ENCODE results near the gene PTGER2. TPM values are rescaled to one million over a fixed set of nuclear protein-coding genes. Genes with fewer than 3 reads are reported as not detected.

PTGER2 gene
- polyA plus RNA-seq, 3 donors = 51.5 to 90.4 (median 72.8) TPM

DNA sequence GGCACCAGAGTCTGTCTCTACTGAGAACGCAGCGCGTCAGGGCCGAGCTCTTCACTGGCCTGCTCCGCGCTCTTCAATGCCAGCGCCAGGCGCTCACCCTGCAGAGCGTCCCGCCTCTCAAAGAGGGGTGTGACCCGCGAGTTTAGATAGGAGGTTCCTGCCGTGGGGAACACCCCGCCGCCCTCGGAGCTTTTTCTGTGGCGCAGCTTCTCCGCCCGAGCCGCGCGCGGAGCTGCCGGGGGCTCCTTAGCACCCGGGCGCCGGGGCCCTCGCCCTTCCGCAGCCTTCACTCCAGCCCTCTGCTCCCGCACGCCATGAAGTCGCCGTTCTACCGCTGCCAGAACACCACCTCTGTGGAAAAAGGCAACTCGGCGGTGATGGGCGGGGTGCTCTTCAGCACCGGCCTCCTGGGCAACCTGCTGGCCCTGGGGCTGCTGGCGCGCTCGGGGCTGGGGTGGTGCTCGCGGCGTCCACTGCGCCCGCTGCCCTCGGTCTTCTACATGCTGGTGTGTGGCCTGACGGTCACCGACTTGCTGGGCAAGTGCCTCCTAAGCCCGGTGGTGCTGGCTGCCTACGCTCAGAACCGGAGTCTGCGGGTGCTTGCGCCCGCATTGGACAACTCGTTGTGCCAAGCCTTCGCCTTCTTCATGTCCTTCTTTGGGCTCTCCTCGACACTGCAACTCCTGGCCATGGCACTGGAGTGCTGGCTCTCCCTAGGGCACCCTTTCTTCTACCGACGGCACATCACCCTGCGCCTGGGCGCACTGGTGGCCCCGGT, 46.4 kb upstream of the PTGER2 start, which contains the start of gene PTGDR:
Gene PTGDR, plus strand, starts transcription at position 198 of the 778 bp plus-strand sequence. Its CDS starts 117 bp downstream, at position 315.
- Histone ChIP-seq H3K4me2 (replicated peaks; ENCODE audit: extremely low read depth, low read length, poor library complexity, severe bottlenecking) (peak within 1 kb of the TSS; percentile 20), H3K4me1 (ENCODE audit: control insufficient read depth in 1 of 2, insufficient read depth in 2 of 2, low read length in 2 of 2) (peaks cover 25 to 26% of the 10 kb centered on the region in 2 donors), H3K79me2 (ENCODE audit: insufficient read depth, low read length) (no peaks in the 10 kb centered on the region), H3K36me3 (replicated peaks in 1 of 2; ENCODE audit: control insufficient read depth in 1 of 2, insufficient read depth in 2 of 2, low read length in 2 of 2) (no peaks in the 10 kb centered on the region), H3K9me3 (replicated peaks in 1 of 2; ENCODE audit: control insufficient read depth in 1 of 2, insufficient read depth in 1 of 2, low read length in 2 of 2) (peaks cover 0 to 25% of the 10 kb centered on the region in 2 donors), H3K9ac (ENCODE audit: insufficient read depth, low read length, poor library complexity, severe bottlenecking) (no peak within 1 kb of the TSS), H3K27me3 (ENCODE audit: control insufficient read depth in 2 of 2, insufficient read depth in 2 of 2, low read length in 2 of 2) (peaks cover 78 to 96% of the 10 kb centered on the region in 2 donors), H3K4me3 (replicated peaks in 1 of 3; ENCODE audit: low read depth in 2 of 3, low read length in 3 of 3) (no peak within 1 kb of the TSS), H3K27ac (ENCODE audit: low read depth in 1 of 2, low read length in 2 of 2) (no peak within 1 kb of the TSS), H4K20me1 (ENCODE audit: insufficient read depth, low read length) (no peaks in the 10 kb centered on the region), H2AFZ (ENCODE audit: insufficient read depth, low read depth, low read length, poor library complexity, severe bottlenecking) (no peak within 1 kb of the TSS)
- intact Hi-C loops (cut with micrococcal nuclease) = no loop called here
- H3K4me3 Mint-ChIP-seq = peak within 1 kb of the TSS; percentile 52 to 90
- H3K36me3 Mint-ChIP-seq = peaks cover 3 to 7% of the 10 kb centered on the region in 2 donors
- H3K27ac Mint-ChIP-seq = peak within 1 kb of the TSS in 1 of 7 donors; percentile 54
- 2% methylated on average over 63 of the region's 63 CpGs for WGBS (ENCODE audit: insufficient coverage)
- peaks cover 82 to 94% (median 89%) of the 10 kb centered on the region in 3 donors for H3K27me3 Mint-ChIP-seq (ENCODE audit: low read depth in 3 of 3)
- peaks cover 32% of the 10 kb centered on the region for H3K4me1 Mint-ChIP-seq
- TF ChIP-seq, protein P1, sequence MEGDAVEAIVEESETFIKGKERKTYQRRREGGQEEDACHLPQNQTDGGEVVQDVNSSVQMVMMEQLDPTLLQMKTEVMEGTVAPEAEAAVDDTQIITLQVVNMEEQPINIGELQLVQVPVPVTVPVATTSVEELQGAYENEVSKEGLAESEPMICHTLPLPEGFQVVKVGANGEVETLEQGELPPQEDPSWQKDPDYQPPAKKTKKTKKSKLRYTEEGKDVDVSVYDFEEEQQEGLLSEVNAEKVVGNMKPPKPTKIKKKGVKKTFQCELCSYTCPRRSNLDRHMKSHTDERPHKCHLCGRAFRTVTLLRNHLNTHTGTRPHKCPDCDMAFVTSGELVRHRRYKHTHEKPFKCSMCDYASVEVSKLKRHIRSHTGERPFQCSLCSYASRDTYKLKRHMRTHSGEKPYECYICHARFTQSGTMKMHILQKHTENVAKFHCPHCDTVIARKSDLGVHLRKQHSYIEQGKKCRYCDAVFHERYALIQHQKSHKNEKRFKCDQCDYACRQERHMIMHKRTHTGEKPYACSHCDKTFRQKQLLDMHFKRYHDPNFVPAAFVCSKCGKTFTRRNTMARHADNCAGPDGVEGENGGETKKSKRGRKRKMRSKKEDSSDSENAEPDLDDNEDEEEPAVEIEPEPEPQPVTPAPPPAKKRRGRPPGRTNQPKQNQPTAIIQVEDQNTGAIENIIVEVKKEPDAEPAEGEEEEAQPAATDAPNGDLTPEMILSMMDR (IDR thresholded peaks at IDR 0.05) = no peak
- no peak for DNase-seq
- H3K9me3 Mint-ChIP-seq = peaks cover 0 to 13% (median 5%) of the 10 kb centered on the region in 7 donors

DNA sequence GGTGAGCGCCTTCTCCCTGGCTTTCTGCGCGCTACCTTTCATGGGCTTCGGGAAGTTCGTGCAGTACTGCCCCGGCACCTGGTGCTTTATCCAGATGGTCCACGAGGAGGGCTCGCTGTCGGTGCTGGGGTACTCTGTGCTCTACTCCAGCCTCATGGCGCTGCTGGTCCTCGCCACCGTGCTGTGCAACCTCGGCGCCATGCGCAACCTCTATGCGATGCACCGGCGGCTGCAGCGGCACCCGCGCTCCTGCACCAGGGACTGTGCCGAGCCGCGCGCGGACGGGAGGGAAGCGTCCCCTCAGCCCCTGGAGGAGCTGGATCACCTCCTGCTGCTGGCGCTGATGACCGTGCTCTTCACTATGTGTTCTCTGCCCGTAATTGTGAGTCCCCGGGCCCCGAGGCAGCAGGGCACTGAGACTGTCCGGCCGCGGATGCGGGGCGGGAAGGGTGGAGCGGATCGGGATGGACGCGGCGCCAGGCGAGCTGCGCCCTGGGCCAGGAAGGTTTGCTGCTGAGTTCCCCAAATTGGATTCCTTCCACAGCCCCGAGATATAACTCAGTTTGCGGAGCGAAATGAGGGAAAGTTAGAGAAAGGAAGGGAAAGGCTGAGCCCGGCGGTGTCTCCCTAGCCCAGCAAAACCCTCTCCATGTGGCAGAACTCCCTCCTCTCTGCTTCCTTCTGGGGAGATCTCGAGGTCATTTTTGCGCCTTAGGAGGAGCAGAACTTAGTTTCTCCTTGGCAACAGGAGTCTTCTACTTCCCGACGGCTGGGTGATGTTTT, 45.6 kb upstream of the PTGER2 start:
- Histone ChIP-seq H3K27ac (ENCODE audit: low read depth in 1 of 2, low read length in 2 of 2) (no peak overlapping the region), H3K4me3 (replicated peaks in 1 of 3; ENCODE audit: low read depth in 2 of 3, low read length in 3 of 3) (no peak overlapping the region), H3K79me2 (ENCODE audit: insufficient read depth, low read length) (no peaks in the 10 kb centered on the region), H3K9ac (ENCODE audit: insufficient read depth, low read length, poor library complexity, severe bottlenecking) (no peak overlapping the region), H3K4me2 (replicated peaks; ENCODE audit: extremely low read depth, low read length, poor library complexity, severe bottlenecking) (peak overlapping the region; percentile 20), H3K36me3 (replicated peaks in 1 of 2; ENCODE audit: control insufficient read depth in 1 of 2, insufficient read depth in 2 of 2, low read length in 2 of 2) (no peaks in the 10 kb centered on the region), H3K9me3 (replicated peaks in 1 of 2; ENCODE audit: control insufficient read depth in 1 of 2, insufficient read depth in 1 of 2, low read length in 2 of 2) (peaks cover 0 to 25% of the 10 kb centered on the region in 2 donors), H2AFZ (ENCODE audit: insufficient read depth, low read depth, low read length, poor library complexity, severe bottlenecking) (no peak overlapping the region), H4K20me1 (ENCODE audit: insufficient read depth, low read length) (no peaks in the 10 kb centered on the region), H3K27me3 (ENCODE audit: control insufficient read depth in 2 of 2, insufficient read depth in 2 of 2, low read length in 2 of 2) (peaks cover 71 to 92% of the 10 kb centered on the region in 2 donors), H3K4me1 (ENCODE audit: control insufficient read depth in 1 of 2, insufficient read depth in 2 of 2, low read length in 2 of 2) (peaks cover 25 to 26% of the 10 kb centered on the region in 2 donors)
- WGBS (ENCODE audit: insufficient coverage) = under 1% methylated on average over 47 of the region's 54 CpGs
- Mint-ChIP-seq H3K27ac (peak overlapping the region in 1 of 7 donors; percentile 54), H3K36me3 (peaks cover 3 to 7% of the 10 kb centered on the region in 2 donors), H3K9me3 (peaks cover 0 to 13% (median 5%) of the 10 kb centered on the region in 7 donors), H3K27me3 (ENCODE audit: low read depth in 3 of 3) (peaks cover 80 to 92% (median 87%) of the 10 kb centered on the region in 3 donors), H3K4me3 (peak overlapping the region; percentile 52 to 90), H3K4me1 (peaks cover 32% of the 10 kb centered on the region)
- no peak for DNase-seq
- intact Hi-C loops (cut with micrococcal nuclease) = no loop called here
- TF ChIP-seq, protein P1 (IDR thresholded peaks at IDR 0.05) = no peak
